Retinal pigment epithelial cell (primary cell): Measurements from ENCODE around the gene KDM2A.

ENCODE experiments used
- DNase-seq: peaks from one replicate; pipeline ENCODE4 v3.0.0-alpha.2; 2010; ENCODE audit warnings: low read depth
- H3K4me3 ChIP-seq: 2 replicates; pipeline ENCODE4 v1.5.1; 2011; ENCODE audit warnings: mild to moderate bottlenecking, low read length, control low read depth, moderate library complexity
- CTCF ChIP-seq: conservative IDR thresholded peaks from 2 replicates; pipeline ENCODE4 v1.5.1; 2011; ENCODE audit warnings: low read depth, low read length, control low read depth, inconsistent platforms

Gene KDM2A

DNA sequence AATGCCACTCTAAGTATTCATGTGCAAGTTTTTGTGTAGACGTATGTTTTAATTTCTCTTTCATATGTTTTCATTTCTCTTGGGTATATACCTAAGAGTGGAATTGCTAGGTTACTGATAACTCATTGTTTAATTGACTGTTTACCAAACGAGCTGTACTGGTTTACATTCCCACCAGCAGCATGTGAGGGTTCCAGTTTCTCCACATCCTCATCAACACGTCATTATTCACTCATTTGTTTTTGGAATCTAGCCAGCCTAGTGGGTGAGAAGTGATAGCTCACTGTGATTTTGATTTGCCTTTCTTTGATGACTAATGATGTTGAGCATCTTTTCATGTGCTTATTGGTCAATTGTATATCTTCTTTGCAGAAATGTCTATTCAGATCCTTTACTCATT lies 174.0 kb downstream of the KDM2A start:
- H3K4me3 ChIP-seq: no peak overlapping the region
- DNase-seq: no peak
- TF ChIP-seq CTCF: no peak

DNA sequence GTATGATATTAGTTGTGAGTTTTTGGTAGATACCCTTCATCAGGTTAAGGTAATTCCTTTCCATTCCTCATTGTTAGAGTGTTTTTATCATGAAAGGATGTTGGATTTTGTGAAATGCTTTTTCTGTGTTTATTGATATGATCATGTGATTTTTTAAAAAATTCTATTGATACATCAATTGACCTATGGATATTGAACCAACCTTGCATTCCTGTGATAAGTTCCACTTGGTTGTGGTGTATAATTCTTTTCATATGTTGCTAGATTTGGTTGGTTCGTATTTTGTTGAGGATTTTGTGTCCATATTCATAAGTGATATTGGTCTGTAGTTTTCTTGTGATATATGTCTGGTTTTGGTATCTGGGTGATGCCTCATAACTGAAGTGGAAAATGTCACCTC lies 176.8 kb downstream of the KDM2A start:
- H3K4me3 ChIP-seq: no peak overlapping the region
- no peak for TF ChIP-seq CTCF
- no peak for DNase-seq

DNA sequence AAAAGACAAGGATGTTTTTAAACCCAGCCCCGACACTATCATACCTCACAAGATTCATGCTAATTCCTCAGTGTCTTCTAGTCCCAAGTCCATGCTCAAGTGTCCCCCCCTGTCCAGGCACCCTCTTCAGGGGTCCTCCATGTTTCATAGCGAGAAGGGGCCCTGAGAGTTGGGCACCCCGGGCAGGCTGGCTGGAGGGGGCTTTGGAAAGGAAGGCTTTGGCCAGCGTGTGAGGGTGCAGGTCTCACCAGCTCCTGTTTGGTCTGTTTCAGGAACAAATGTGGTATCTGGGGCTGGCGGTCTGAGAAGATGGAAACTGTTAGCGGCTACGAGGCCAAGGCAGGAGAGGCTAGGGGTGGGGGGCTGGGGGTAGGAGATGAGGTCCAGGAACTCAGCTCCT lies 179.7 kb downstream of the KDM2A start:
- no peak for TF ChIP-seq CTCF
- no peak for DNase-seq
- no peak overlapping the region for H3K4me3 ChIP-seq

DNA sequence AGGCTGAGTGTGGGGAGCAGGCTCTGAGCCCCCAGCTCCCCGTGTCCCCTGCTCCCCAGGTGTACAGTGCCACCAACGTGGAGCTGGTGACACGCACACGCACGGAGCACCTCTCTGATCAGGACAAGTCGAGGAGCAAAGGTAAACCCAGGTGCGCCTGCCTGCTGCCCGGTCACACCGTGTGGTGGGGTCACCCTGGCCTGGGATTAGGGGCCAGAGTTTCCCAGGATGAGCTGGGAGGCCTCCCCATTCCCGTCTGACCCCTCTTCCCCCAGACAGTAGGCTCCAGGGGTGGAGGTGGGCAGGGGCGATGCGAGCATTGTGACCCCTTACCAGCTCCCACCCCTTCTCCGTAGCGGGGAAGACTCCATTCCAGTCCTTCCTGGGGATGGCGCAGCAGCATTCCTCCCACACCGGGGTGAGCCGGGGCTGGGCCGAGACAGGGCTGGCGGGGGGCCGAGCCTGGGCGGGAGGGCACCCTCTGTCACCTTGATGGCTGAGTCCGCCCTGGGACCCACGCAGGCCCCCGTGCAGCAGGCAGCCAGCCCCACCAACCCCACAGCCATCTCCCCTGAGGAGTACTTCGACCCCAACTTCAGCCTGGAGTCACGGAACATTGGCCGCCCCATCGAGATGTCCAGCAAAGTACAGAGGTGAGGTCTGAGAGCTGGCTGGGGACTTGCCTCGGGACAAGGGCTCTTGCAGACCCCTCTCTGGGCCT lies 180.6 kb downstream of the KDM2A start:
- no peak overlapping the region for H3K4me3 ChIP-seq
- no peak for TF ChIP-seq CTCF
- no peak for DNase-seq

DNA sequence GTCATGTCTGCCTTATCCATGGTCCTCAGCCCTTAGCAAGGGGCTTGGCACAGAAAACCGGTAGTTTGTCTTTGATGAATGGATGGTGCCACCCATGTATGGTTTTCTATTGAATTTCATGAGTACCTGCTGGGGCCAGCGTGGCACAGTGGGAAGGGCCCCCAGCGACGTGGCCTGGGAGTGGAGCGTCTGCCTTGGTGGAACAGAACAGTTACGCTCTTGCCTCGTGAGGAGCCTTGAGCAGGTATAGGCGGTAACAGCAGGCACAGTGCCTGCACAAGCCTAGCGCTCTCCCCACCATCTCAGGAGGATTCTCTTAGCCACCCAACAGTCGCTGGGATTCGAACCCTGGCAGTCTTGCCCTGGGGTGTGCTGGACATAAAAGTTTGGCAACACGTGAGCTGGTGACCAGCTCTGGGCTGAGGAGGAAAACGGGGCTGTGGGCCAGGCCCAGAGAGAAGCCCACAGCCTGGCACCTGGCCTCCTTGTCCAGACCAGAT lies 181.2 kb downstream of the KDM2A start:
- DNase-seq: no peak

DNA sequence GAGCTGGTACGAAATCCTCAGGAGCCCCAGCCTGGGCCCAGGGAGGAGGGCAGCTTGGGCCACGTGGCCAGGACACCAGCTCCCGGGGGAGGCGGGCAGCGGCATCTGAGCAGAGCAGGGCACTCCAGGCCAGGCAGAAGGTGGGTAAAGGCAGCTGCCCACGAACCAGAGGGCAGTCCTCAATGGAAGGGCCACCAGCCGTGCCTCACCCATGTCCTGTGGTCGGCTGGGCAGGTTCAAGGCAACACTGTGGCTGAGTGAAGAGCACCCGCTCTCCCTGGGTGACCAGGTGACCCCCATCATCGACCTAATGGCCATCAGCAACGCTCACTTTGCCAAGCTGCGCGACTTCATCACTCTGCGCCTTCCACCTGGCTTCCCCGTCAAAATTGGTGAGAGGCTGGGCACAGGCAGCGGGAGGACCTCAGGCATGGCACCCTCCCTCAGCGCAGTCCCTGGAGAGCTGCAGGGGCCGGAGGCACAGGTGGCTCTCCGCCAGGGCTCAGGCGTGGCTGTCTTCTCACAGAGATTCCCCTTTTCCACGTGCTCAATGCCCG lies 181.8 kb downstream of the KDM2A start:
- H3K4me3 ChIP-seq: no peak overlapping the region
- TF ChIP-seq CTCF: no peak
- DNase-seq: no peak

More for the DNA sequence above, 181.2 kb downstream of the KDM2A start:
- H3K4me3 ChIP-seq: no peak overlapping the region
- no peak for TF ChIP-seq CTCF
